OCI-LY1 (cell line): Measurements from ENCODE around the gene DHRS7B.

Experiments used
- CTCF ChIP-seq: fragments of 200-600 bp; sonication (generic), shearing (Covaris generic); IDR thresholded peaks from 2 replicates; pipeline ENCODE4 v1.5.1; 2017; ENCODE audit warnings: mild to moderate bottlenecking, antibody characterized with exemption, low read length, moderate library complexity, mixed read lengths
- EZH2 ChIP-seq: fragments of 200-600 bp; sonication (generic), shearing (Covaris generic); IDR thresholded peaks from 2 replicates; pipeline ENCODE4 v1.8.0; 2017; ENCODE audit warnings: borderline replicate concordance, mixed run types, mild to moderate bottlenecking, antibody characterized with exemption, low read length, moderate library complexity, mixed read lengths

GRCh38 chr17:21100636-21101035 lies 26.1 kb upstream of the DHRS7B start:
- TF ChIP-seq EZH2, result no peak
- TF ChIP-seq CTCF, result no peak
